Psoas muscle (tissue), 8 donors: ENCODE measurements around the gene MILR1. TPM values are rescaled to one million over a fixed set of nuclear protein-coding genes. Genes with fewer than 3 reads are reported as not detected.

ENCODE experiments used
- ATAC-seq, 4 donors: fragments of 200-7000 bp; cut with Tn5 transposase; one replicate each; pipeline ENCODE4 v1.9.1; 2020; ENCODE audit warnings: moderate library complexity in 3 of 4, mild to moderate bottlenecking in 2 of 4
- DNase-seq, 2 donors: peaks; one replicate each; pipeline ENCODE4 v3.0.0-alpha.2; 2020
- H3K27ac ChIP-seq: fragments of 200-600 bp; one replicate; pipeline ENCODE4 v1.8.0; 2022
- H3K27me3 ChIP-seq, 3 donors: fragments of 200-600 bp in 1 of 3; one replicate each; pipeline versions ENCODE4 v1.6.1 to v1.8.0; 2013 to 2022; ENCODE audit warnings: low read length in 2 of 3, mild to moderate bottlenecking in 2 of 3, moderate library complexity in 1 of 3; ENCODE audit not compliant: insufficient read depth in 3 of 3
- H3K36me3 ChIP-seq, 2 donors: fragments of 200-600 bp in 1 of 2; one replicate each; pipeline versions ENCODE4 v1.6.1 to v1.8.0; 2013 to 2022; ENCODE audit warnings: low read depth in 1 of 2, mild to moderate bottlenecking in 1 of 2, moderate library complexity in 1 of 2; ENCODE audit not compliant: insufficient read depth in 1 of 2
- H3K4me1 ChIP-seq: fragments of 200-600 bp; one replicate; pipeline ENCODE4 v1.8.0; 2022
- H3K4me3 ChIP-seq: fragments of 200-600 bp; one replicate; pipeline ENCODE4 v1.8.0; 2022; ENCODE audit warnings: mild to moderate bottlenecking
- H3K9me3 ChIP-seq: fragments of 200-600 bp; one replicate; pipeline ENCODE4 v1.8.0; 2022
- WGBS, 3 donors: extraction: QIAGEN DNeasy Blood & Tissue Kit; methylation state at CpG; one replicate each; pipeline versions ENCODE4 v1.1.6 to v1.1.7; 2013; 5-methylcytosine and 5-hydroxymethylcytosine counted together
- intact Hi-C, 2 donors: fragments of 100-400 bp; cut with DNase I; formaldehyde crosslinking; loops; one replicate each; pipeline versions ENCODE4 v1.11.0 to v1.14.2; 2022
- polyA plus RNA-seq, 3 donors: library from polyadenylated mRNA; stranded (reverse); fragments of 200-250 nt; gene quantifications; one replicate each; pipeline ENCODE4 v1.2.3, GENCODE V29; 2013
- total RNA-seq, 4 donors: library from RNA; stranded (reverse); fragmentation: NEBNext Ultra II Directional in 2 of 4; extraction: Animal tissue kit (Norgen Biotek cat#: 25700) in 2 of 4; gene quantifications; one replicate each; pipeline versions ENCODE4 v1.2.1 to v1.2.4, GENCODE V29; 2021 to 2023
- TF ChIP-seq, protein P1 (sequence below): fragments of 200-600 bp; IDR thresholded peaks from one replicate; pipeline ENCODE4 v1.8.0; 2022; ENCODE audit warnings: antibody characterized with exemption
- donor health status: healthy with polysubstance abuse.
- donor health status: DM: no; HTN: no; CAD: no; lungs with moderate emphysema.
- donor health status: Bipolar disorder and iron deficiency.
- donor health status: healthy.
- donor health status: DM: yes; HTN: yes; CAD: no.
- donor health status: DM: no; HTN: no; CAD: no.
- donor health status: DM: no; HTN: no; CAD: no.
- donor health status: DM: yes; HTN: yes; CAD: no.

The MILR1 gene
- total and polyA plus RNA-seq, 7 donors: 0.61 to 1.3 (median 1.1) TPM

DNA sequence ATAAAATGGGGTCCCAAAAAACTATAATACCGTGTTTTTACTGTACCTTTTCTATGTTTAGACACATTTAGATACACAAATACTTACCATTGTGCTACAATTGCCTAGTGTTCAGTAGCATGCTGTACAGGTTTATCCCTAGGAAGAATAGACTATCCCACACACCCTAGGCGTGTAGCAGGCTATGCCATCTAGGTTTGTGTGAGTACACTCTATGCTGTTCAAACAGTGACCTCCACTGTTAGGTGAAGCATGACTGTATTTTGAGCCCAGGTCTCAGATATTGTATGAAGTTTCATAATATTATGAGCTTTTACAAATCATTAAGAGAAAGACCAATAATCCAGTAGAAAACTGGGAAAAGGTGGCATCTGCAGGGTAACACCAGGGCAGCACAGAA lies 23.6 kb downstream of the MILR1 start:
- intact Hi-C loops: no loop called here
- Histone ChIP-seq H3K4me1 (no peaks in the 10 kb centered on the region), H3K27me3 (no peaks in the 10 kb centered on the region), H3K9me3 (no peaks in the 10 kb centered on the region), H3K36me3 (peaks cover 3 to 9% of the 10 kb centered on the region in 2 donors), H3K27ac (no peak overlapping the region), H3K4me3 (no peak overlapping the region)
- WGBS, 3 donors: 92 to 93% (median 93%) methylated on average over 2 of the region's 2 CpGs
- ATAC-seq (no peak), DNase-seq (no peak)
- TF ChIP-seq, protein P1, sequence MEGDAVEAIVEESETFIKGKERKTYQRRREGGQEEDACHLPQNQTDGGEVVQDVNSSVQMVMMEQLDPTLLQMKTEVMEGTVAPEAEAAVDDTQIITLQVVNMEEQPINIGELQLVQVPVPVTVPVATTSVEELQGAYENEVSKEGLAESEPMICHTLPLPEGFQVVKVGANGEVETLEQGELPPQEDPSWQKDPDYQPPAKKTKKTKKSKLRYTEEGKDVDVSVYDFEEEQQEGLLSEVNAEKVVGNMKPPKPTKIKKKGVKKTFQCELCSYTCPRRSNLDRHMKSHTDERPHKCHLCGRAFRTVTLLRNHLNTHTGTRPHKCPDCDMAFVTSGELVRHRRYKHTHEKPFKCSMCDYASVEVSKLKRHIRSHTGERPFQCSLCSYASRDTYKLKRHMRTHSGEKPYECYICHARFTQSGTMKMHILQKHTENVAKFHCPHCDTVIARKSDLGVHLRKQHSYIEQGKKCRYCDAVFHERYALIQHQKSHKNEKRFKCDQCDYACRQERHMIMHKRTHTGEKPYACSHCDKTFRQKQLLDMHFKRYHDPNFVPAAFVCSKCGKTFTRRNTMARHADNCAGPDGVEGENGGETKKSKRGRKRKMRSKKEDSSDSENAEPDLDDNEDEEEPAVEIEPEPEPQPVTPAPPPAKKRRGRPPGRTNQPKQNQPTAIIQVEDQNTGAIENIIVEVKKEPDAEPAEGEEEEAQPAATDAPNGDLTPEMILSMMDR: no peak

DNA sequence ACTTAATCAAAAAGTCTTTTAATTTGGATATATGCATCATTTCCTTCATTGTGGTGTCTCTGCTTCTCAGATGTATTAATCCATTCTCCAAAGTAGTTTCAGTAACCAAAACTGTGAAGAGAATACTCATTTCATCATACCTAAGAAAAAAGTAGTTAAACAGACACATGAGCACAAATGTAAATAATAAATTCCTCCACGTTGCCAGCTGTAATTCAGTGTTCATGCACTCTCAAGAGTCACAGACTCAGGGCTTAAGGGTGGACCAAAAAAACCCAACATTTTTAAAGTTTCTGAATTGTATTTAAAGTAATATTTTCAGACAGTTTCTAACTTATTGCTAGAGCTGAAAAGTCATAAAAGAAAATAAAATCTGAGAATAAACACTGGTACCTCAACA lies 28.9 kb downstream of the MILR1 start:
- H3K27me3 ChIP-seq: no peaks in the 10 kb centered on the region
- TF ChIP-seq, protein P1: no peak
- WGBS, 3 donors: 21 to 38% (median 26%) methylated on average over 1 of the region's 1 CpG
- H3K27ac ChIP-seq: no peak overlapping the region
- no peak overlapping the region for H3K4me3 ChIP-seq
- no peaks in the 10 kb centered on the region for H3K4me1 ChIP-seq
- intact Hi-C loops: no loop called here
- peaks cover 8 to 59% of the 10 kb centered on the region in 2 donors for H3K36me3 ChIP-seq
- no peaks in the 10 kb centered on the region for H3K9me3 ChIP-seq
- no peak for DNase-seq
- no peak for ATAC-seq

DNA sequence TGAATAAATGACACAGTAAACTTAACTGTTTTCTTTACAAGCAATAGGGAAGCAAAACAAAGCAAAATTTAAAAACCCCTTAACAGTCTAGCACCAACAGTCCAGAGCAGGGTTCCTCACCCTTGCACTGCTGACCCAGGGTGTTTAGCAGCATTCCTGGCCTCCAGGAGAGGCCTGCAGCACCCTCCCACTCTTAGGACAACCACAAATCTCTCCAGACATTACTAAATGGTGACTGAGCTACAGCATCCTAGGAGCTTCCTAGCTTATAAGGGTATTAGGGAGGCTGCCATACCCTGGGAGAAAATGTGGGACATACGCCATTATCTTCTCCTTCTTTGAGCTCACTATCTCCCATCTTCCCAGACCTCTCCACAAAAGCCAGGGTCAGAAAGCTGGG lies 32.0 kb downstream of the MILR1 start:
- Histone ChIP-seq H3K4me3 (no peak overlapping the region), H3K4me1 (no peaks in the 10 kb centered on the region), H3K9me3 (no peaks in the 10 kb centered on the region), H3K27me3 (no peaks in the 10 kb centered on the region), H3K36me3 (peaks cover 12 to 90% of the 10 kb centered on the region in 2 donors), H3K27ac (no peak overlapping the region)
- DNase-seq (no peak), ATAC-seq (no peak)
- 91 to 100% (median 98%) methylated on average over 1 of the region's 1 CpG for WGBS, 3 donors
- intact Hi-C loops: no loop called here
- TF ChIP-seq, protein P1: no peak

DNA sequence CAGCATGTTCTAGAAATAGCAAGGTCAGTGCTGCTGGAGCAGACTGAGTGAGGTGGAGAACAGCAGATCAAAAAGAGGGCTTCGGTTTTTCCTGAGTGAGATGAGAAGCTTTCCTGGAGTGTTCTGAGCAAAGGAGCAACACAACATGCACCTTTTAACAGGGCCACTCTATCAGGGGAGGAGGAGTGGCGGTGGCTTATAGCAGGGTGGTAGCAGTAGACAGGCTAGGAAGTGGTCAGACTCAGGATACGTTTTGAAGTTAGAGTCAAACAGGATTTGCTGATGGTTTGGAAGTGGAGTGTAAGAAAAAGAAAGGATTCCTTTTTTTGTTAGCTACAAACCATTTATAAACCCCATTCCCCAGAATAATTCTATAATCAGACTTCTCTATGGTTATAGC lies 35.5 kb downstream of the MILR1 start:
- TF ChIP-seq, protein P1: no peak
- Histone ChIP-seq H3K4me1 (no peaks in the 10 kb centered on the region), H3K36me3 (peaks cover 9 to 99% of the 10 kb centered on the region in 2 donors), H3K27ac (no peak overlapping the region), H3K9me3 (no peaks in the 10 kb centered on the region), H3K27me3 (no peaks in the 10 kb centered on the region), H3K4me3 (no peak overlapping the region)
- DNase-seq (no peak), ATAC-seq (no peak)
- WGBS, 3 donors: 84 to 93% (median 90%) methylated on average over 3 of the region's 3 CpGs
- intact Hi-C loops: no loop called here

DNA sequence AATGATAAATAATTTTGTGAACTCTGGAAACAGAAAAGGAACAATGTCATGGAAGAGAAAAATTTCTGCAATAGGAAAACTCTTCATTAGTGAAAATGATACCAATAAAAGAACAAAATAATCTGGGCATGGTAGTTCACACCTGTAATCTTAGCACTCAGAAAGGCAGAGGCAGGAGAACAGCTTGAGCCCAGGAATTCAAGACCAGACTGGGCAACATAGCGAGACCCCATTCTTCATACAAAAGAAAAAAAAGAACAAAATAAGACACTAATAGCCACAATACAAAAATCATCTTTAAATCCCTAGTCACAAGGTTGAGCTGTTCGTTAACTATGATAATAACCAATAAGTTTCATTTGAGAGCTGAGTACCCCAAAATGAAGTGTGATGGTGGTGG lies 39.4 kb downstream of the MILR1 start:
- DNase-seq: no peak
- ATAC-seq: no peak
- intact Hi-C loops: no loop called here
- H3K9me3 ChIP-seq: no peaks in the 10 kb centered on the region
- H3K36me3 ChIP-seq: peaks cover 4 to 98% of the 10 kb centered on the region in 2 donors
- no peaks in the 10 kb centered on the region for H3K27me3 ChIP-seq
- H3K4me3 ChIP-seq: no peak overlapping the region
- TF ChIP-seq, protein P1: no peak
- WGBS, 3 donors: 94 to 99% (median 95%) methylated on average over 2 of the region's 2 CpGs
- H3K27ac ChIP-seq: no peak overlapping the region
- H3K4me1 ChIP-seq: peaks cover 2% of the 10 kb centered on the region
